Left ventricle myocardium inferior (tissue), 1 donor: ENCODE measurements around the gene SLIT3. TPM values are rescaled to one million over a fixed set of nuclear protein-coding genes. Genes with fewer than 3 reads are reported as not detected.
"Not testable (repeated sequence)": the region's sequence is repeated elsewhere in the genome, so short reads cannot be mapped to it uniquely, and the experiment has no call there.

ENCODE experiments used
- DNase-seq: peaks from one replicate; pipeline ENCODE4 v3.0.0-alpha.2; 2020
- H3K27ac ChIP-seq: fragments of 200-600 bp; replicated peaks from 2 replicates; pipeline ENCODE4 v1.8.0; 2021
- H3K27me3 ChIP-seq: fragments of 200-600 bp; 2 replicates; pipeline ENCODE4 v1.8.0; 2021; ENCODE audit warnings: low read depth
- H3K36me3 ChIP-seq: fragments of 200-600 bp; 2 replicates; pipeline ENCODE4 v1.8.0; 2021
- H3K4me1 ChIP-seq: fragments of 200-600 bp; 2 replicates; pipeline ENCODE4 v1.8.0; 2021
- H3K4me3 ChIP-seq: fragments of 200-600 bp; 2 replicates; pipeline ENCODE4 v1.8.0; 2021; ENCODE audit warnings: mild to moderate bottlenecking, moderate library complexity
- H3K9me3 ChIP-seq: fragments of 200-600 bp; replicated peaks from 2 replicates; pipeline ENCODE4 v1.8.0; 2021
- CTCF ChIP-seq: fragments of 200-600 bp; IDR thresholded peaks from 2 replicates; pipeline ENCODE4 v1.8.0; 2021; ENCODE audit warnings: antibody characterized with exemption, mild to moderate bottlenecking, borderline replicate concordance
- intact Hi-C: fragments of 100-400 bp; cut with micrococcal nuclease; formaldehyde crosslinking; loops from one replicate; pipeline ENCODE4 v1.11.0; 2022
- total RNA-seq: library from RNA; stranded (reverse); fragmentation: NEBNext Ultra II Directional; extraction: Animal tissue kit (Norgen Biotek cat#: 25700); gene quantifications from one replicate; pipeline ENCODE4 v1.2.1, GENCODE V29; 2021
- donor health status: DM: no; HTN: yes; CAD: no; lungs with severe emphysema.

Gene SLIT3
- total RNA-seq, 1 donor from 2014 or later: 22.7 TPM

DNA sequence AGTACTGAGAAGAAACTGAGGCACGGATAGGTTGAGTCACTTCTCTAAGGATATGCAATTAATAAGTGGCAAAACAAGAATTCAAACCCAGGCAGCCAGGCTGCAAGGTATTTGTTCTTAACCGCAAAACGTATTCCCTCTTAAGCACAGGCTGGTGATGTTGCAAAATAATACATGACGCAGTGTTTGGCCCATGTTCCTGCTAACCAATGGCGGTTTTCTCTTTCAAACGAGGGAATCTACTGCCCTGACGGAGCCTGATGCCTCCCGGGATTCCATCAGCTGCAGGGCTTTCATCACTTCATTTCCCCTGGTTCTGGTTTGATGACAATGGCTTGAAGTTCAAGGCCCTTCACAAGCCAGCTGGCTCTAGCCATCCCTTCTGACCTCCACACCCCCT, 154.8 kb downstream of the SLIT3 start:
- no peak for DNase-seq

GRCh38 chr5:169142264-169142970, 158.5 kb downstream of the SLIT3 start:
- Histone ChIP-seq H3K4me1 (peaks cover 29% of the 10 kb centered on the region), H3K27ac (peak overlapping the region; percentile 37), H3K4me3 (no peak overlapping the region), H3K9me3 (no peaks in the 10 kb centered on the region), H3K27me3 (peaks cover 3% of the 10 kb centered on the region), H3K36me3 (no peaks in the 10 kb centered on the region)
- no peak for TF ChIP-seq CTCF
- intact Hi-C loops: no loop called here
- DNase-seq: peak; percentile 60

More for the DNA sequence above, 154.8 kb downstream of the SLIT3 start:
- H3K36me3 ChIP-seq: no peaks in the 10 kb centered on the region
- H3K4me3 ChIP-seq: no peak overlapping the region
- no peaks in the 10 kb centered on the region for H3K9me3 ChIP-seq
- TF ChIP-seq CTCF: no peak
- H3K27me3 ChIP-seq: no peaks in the 10 kb centered on the region
- intact Hi-C loops: no loop called here
- H3K4me1 ChIP-seq: peaks cover 16% of the 10 kb centered on the region
- no peak overlapping the region for H3K27ac ChIP-seq

DNA sequence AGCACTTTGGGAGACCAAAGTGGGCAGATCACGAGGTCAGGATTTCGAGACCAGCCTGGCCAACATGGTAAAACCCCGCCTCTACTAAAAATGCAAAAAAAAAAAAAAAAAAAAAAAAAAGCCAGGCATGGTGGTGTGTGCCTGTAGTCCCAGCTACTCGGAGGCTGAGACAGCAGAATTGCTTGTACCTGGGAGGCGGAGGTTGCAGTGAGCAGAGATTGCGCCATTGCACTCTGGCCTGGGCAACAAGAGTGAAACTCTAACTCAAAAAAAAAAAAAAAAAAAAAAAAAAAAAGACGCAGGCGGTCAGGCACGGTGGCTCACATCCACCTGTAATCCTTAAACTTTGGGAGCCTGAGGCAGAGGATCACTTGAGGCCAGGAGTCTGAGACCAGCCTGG, 160.7 kb downstream of the SLIT3 start:
- H3K36me3 ChIP-seq, H3K27ac ChIP-seq, H3K4me3 ChIP-seq, intact Hi-C loops, H3K27me3 ChIP-seq, DNase-seq, H3K9me3 ChIP-seq: not testable (repeated sequence)
- peaks cover 29% of the 10 kb centered on the region for H3K4me1 ChIP-seq

- Histone ChIP-seq H3K4me1 (peaks cover 29% of the 10 kb centered on the region), H3K36me3 (no peaks in the 10 kb centered on the region), H3K27me3 (peaks cover 3% of the 10 kb centered on the region), H3K9me3 (no peaks in the 10 kb centered on the region), H3K4me3 (no peak overlapping the region), H3K27ac (no peak overlapping the region)
- no peak for TF ChIP-seq CTCF
- peak; percentile 21 for DNase-seq
- intact Hi-C loops: no loop called here
Observed at GRCh38 chr5:169139480-169140050, 161.4 kb downstream of the SLIT3 start.

DNA sequence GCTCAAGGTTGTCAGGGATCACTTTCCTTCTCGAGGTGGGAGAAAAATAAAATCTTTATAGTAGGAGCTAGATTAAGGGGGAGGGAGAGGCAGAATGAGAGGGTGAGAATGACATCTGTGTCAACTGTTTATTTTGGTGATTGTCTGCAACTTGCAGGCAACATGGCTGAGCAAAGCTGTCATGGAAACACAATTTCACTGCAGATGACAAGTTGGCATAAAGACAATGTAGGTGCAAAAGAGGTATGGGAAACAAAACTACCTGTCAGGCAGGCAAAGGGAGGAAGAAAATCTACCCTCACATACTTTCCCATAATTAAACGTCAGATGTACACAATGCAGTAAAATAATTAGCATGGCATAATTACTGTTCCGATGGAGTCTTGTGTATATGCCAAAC, 167.4 kb downstream of the SLIT3 start:
- no peak for TF ChIP-seq CTCF
- Histone ChIP-seq H3K4me1 (peaks cover 15% of the 10 kb centered on the region), H3K27ac (no peak overlapping the region), H3K4me3 (no peak overlapping the region), H3K36me3 (no peaks in the 10 kb centered on the region), H3K9me3 (no peaks in the 10 kb centered on the region), H3K27me3 (peaks cover 3% of the 10 kb centered on the region)
- no peak for DNase-seq
- intact Hi-C loops: no loop called here

DNA sequence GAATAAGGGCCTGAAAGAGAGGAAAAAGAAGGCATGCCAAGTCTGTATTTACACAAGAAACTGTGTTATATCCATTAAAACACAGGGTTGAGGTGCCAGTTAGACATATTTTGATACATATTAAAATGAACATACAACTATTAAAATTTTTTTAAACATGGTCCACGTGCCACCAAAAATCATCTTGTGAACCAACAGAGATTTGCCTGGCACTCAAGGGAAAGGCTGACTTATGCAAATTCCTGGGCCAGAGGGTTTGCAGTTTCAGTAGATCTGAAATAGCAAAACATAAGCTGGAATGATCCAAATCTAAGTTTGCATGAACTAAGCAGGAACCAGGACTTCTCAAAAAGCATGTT, 168.7 kb downstream of the SLIT3 start:
- intact Hi-C loops: no loop called here
- Histone ChIP-seq H3K4me1 (peaks cover 15% of the 10 kb centered on the region), H3K4me3 (no peak overlapping the region), H3K9me3 (no peaks in the 10 kb centered on the region), H3K36me3 (no peaks in the 10 kb centered on the region), H3K27ac (no peak overlapping the region), H3K27me3 (no peaks in the 10 kb centered on the region)
- TF ChIP-seq CTCF: no peak
- DNase-seq: no peak
